GM13976 (cell line): Measurements from ENCODE around the gene CRYBB3.

Experiments used
- DNase-seq: peaks from one replicate; pipeline ENCODE4 v3.0.0; 2012; ENCODE audit warnings: low spot score
- CTCF ChIP-seq: IDR thresholded peaks from 2 replicates; pipeline ENCODE4 v1.5.1; 2012; ENCODE audit warnings: borderline replicate concordance, mild to moderate bottlenecking; ENCODE audit not compliant: insufficient read depth; ENCODE audit errors: extremely low read depth, missing control alignments, control extremely low read depth
- in situ Hi-C: fragments of 300-500 bp; cut with MboI; formaldehyde crosslinking; loops from one replicate; pipeline ENCODE4 v1.12.0; 2022; ENCODE audit warnings: low sequenced_read_pairs, mixed read lengths, inconsistent platforms; ENCODE audit not compliant: unreplicated experiment

CRYBB3 gene

GRCh38 chr22:25212337-25212736, 12.7 kb downstream of the CRYBB3 start:
- in situ Hi-C loops, result no loop called here
- no peak for DNase-seq
- TF ChIP-seq CTCF, result no peak

- in situ Hi-C loops, result no loop called here
Measured at GRCh38 chr22:25213221-25213620, 13.6 kb downstream of the CRYBB3 start.

GRCh38 chr22:25216230-25216629, 16.6 kb downstream of the CRYBB3 start:
- no peak for DNase-seq
- in situ Hi-C loops, result no loop called here
- TF ChIP-seq CTCF, result no peak

More at GRCh38 chr22:25213221-25213620, 13.6 kb downstream of the CRYBB3 start:
- DNase-seq, result no peak
- no peak for TF ChIP-seq CTCF

- DNase-seq, result no peak
- no peak for TF ChIP-seq CTCF
- in situ Hi-C loops, result no loop called here
Measured at GRCh38 chr22:25219211-25219689, 19.6 kb downstream of the CRYBB3 start, which contains the start of gene CRYBB2. TSS of gene CRYBB2 (plus strand) at chr22:25219639. CDS start at chr22:25221430, 1,791 bp downstream.

- TF ChIP-seq CTCF, result no peak
- DNase-seq, result no peak
- in situ Hi-C loops, result no loop called here
Measured at GRCh38 chr22:25219948-25220442, 20.3 kb downstream of the CRYBB3 start.

- in situ Hi-C loops, result no loop called here
- TF ChIP-seq CTCF, result no peak
- no peak for DNase-seq
Measured at GRCh38 chr22:25221790-25222189, 22.1 kb downstream of the CRYBB3 start.

GRCh38 chr22:25223269-25223850, 23.7 kb downstream of the CRYBB3 start:
- no peak for TF ChIP-seq CTCF
- in situ Hi-C loops, result no loop called here
- no peak for DNase-seq
